Stimulated activated naive B cell treated with anti-CD40 and anti-IgM and Interleukin-4, amounts not matched to agents 10 μg/mL and 1 μg/mL and 100 μg/mL, for 72 hours (primary cell): ENCODE data around the gene CES2.
"Not testable (repeated sequence)": the region's sequence is repeated elsewhere in the genome, so short reads cannot be mapped to it uniquely, and the experiment has no call there.

ENCODE experiments used
- ATAC-seq, 2 donors: fragments of 150-1000 bp; cut with Tn5 transposase; replicated peaks; 2 replicates each; pipeline ENCODE4 v1.10.0; 2021; ENCODE audit warnings: moderate library complexity in 1 of 2
- DNase-seq: peaks from one replicate; pipeline ENCODE4 v3.0.0; 2021
- H3K27ac Mint-ChIP-seq: one replicate; pipeline ENCODE4 v1.8.0; 2022; ENCODE audit warnings: mild to moderate bottlenecking, mixed read lengths
- H3K27me3 Mint-ChIP-seq, 2 donors: one replicate each; pipeline ENCODE4 v1.8.0; 2022; ENCODE audit warnings: mixed read lengths in 2 of 2
- H3K36me3 Mint-ChIP-seq, 2 donors: one replicate each; pipeline ENCODE4 v1.8.0; 2022; ENCODE audit warnings: mixed read lengths in 2 of 2, mild to moderate bottlenecking in 1 of 2
- H3K4me1 Mint-ChIP-seq, 2 donors: one replicate each; pipeline ENCODE4 v1.8.0; 2022; ENCODE audit warnings: mixed read lengths in 2 of 2, mild to moderate bottlenecking in 1 of 2
- H3K4me3 Mint-ChIP-seq, 2 donors: one replicate each; pipeline ENCODE4 v1.8.0; 2022; ENCODE audit warnings: mild to moderate bottlenecking in 2 of 2, mixed read lengths in 2 of 2, moderate library complexity in 1 of 2
- H3K9me3 Mint-ChIP-seq, 2 donors: one replicate each; pipeline ENCODE4 v1.8.0; 2022; ENCODE audit warnings: mixed read lengths in 2 of 2, mild to moderate bottlenecking in 1 of 2

The CES2 gene

GRCh38 chr16:66955363-66956153, 20.2 kb downstream of the CES2 start:
- ATAC-seq, H3K4me3 Mint-ChIP-seq, DNase-seq, H3K4me1 Mint-ChIP-seq, H3K36me3 Mint-ChIP-seq, H3K9me3 Mint-ChIP-seq, H3K27ac Mint-ChIP-seq: not testable (repeated sequence)
- peaks cover 34 to 50% of the 10 kb centered on the region in 2 donors for H3K27me3 Mint-ChIP-seq

GRCh38 chr16:66956154-66956457, 20.8 kb downstream of the CES2 start:
- H3K36me3 Mint-ChIP-seq, ATAC-seq, DNase-seq, H3K4me3 Mint-ChIP-seq, H3K9me3 Mint-ChIP-seq, H3K27ac Mint-ChIP-seq: not testable (repeated sequence)
- Mint-ChIP-seq H3K27me3 (peaks cover 35 to 45% of the 10 kb centered on the region in 2 donors), H3K4me1 (peaks cover 8 to 11% of the 10 kb centered on the region in 2 donors)

- peaks cover 14 to 22% of the 10 kb centered on the region in 2 donors for H3K27me3 Mint-ChIP-seq
- ATAC-seq, result no peak
- H3K4me3 Mint-ChIP-seq, result no peak overlapping the region
- no peak overlapping the region for H3K27ac Mint-ChIP-seq
- no peaks in the 10 kb centered on the region for H3K36me3 Mint-ChIP-seq
- peaks cover 12 to 22% of the 10 kb centered on the region in 2 donors for H3K4me1 Mint-ChIP-seq
- H3K9me3 Mint-ChIP-seq, result no peaks in the 10 kb centered on the region
- no peak for DNase-seq
These were observed 23.8 kb downstream of the CES2 start for GRCh38 chr16:66958857-66959703.

GRCh38 chr16:66959704-66960161, 24.4 kb downstream of the CES2 start:
- ATAC-seq, result no peak
- H3K36me3 Mint-ChIP-seq, result no peaks in the 10 kb centered on the region
- peaks cover 12 to 22% of the 10 kb centered on the region in 2 donors for H3K4me1 Mint-ChIP-seq
- DNase-seq, result no peak
- no peaks in the 10 kb centered on the region for H3K9me3 Mint-ChIP-seq
- H3K27ac Mint-ChIP-seq, result no peak overlapping the region
- H3K4me3 Mint-ChIP-seq, result no peak overlapping the region
- peaks cover 17 to 23% of the 10 kb centered on the region in 2 donors for H3K27me3 Mint-ChIP-seq

GRCh38 chr16:66960270-66960669, 25.0 kb downstream of the CES2 start:
- no peak overlapping the region for H3K4me3 Mint-ChIP-seq
- no peaks in the 10 kb centered on the region for H3K9me3 Mint-ChIP-seq
- no peak overlapping the region for H3K27ac Mint-ChIP-seq
- no peaks in the 10 kb centered on the region for H3K36me3 Mint-ChIP-seq
- no peak for ATAC-seq
- DNase-seq, result no peak
- H3K4me1 Mint-ChIP-seq, result peaks cover 12 to 22% of the 10 kb centered on the region in 2 donors
- H3K27me3 Mint-ChIP-seq, result peaks cover 22 to 28% of the 10 kb centered on the region in 2 donors

GRCh38 chr16:66961065-66961744, 25.9 kb downstream of the CES2 start, which contains the start of gene CES3:
Gene CES3 (plus strand): TSS chr16:66961266. CDS start chr16:66961308, 42 bp downstream.
- peak; percentile 46 for DNase-seq
- Mint-ChIP-seq H3K27me3 (peaks cover 22 to 30% of the 10 kb centered on the region in 2 donors), H3K36me3 (no peaks in the 10 kb centered on the region), H3K9me3 (no peaks in the 10 kb centered on the region), H3K27ac (peak within 1 kb of the TSS; percentile 9), H3K4me1 (peaks cover 12 to 22% of the 10 kb centered on the region in 2 donors), H3K4me3 (peak within 1 kb of the TSS; percentile 49 to 68)
- peak; percentile 91 to 96 for ATAC-seq

- peak overlapping the region in 1 of 2 donors; percentile 49 for H3K4me3 Mint-ChIP-seq
- DNase-seq (no peak), ATAC-seq (peak; percentile 53 to 63)
- H3K9me3 Mint-ChIP-seq, result no peaks in the 10 kb centered on the region
- H3K27ac Mint-ChIP-seq, result peak overlapping the region; percentile 9
- H3K27me3 Mint-ChIP-seq, result peaks cover 22 to 30% of the 10 kb centered on the region in 2 donors
- H3K36me3 Mint-ChIP-seq, result no peaks in the 10 kb centered on the region
- peaks cover 12 to 22% of the 10 kb centered on the region in 2 donors for H3K4me1 Mint-ChIP-seq
These were observed 26.6 kb downstream of the CES2 start for GRCh38 chr16:66961914-66962313.

- peaks cover 14 to 18% of the 10 kb centered on the region in 2 donors for H3K27me3 Mint-ChIP-seq
These were observed 28.7 kb downstream of the CES2 start for GRCh38 chr16:66964049-66964448.

GRCh38 chr16:66968847-66969246, 33.5 kb downstream of the CES2 start:
- no peak for ATAC-seq
- no peaks in the 10 kb centered on the region for H3K9me3 Mint-ChIP-seq
- no peaks in the 10 kb centered on the region for H3K4me1 Mint-ChIP-seq
- no peak overlapping the region for H3K27ac Mint-ChIP-seq
- no peaks in the 10 kb centered on the region for H3K36me3 Mint-ChIP-seq
- H3K4me3 Mint-ChIP-seq, result no peak overlapping the region
- H3K27me3 Mint-ChIP-seq, result peaks cover 9 to 16% of the 10 kb centered on the region in 2 donors
- no peak for DNase-seq

More at GRCh38 chr16:66964049-66964448, 28.7 kb downstream of the CES2 start:
- ATAC-seq (no peak), DNase-seq (no peak)
- Mint-ChIP-seq H3K36me3 (no peaks in the 10 kb centered on the region), H3K9me3 (no peaks in the 10 kb centered on the region), H3K4me1 (peaks cover 9 to 17% of the 10 kb centered on the region in 2 donors), H3K4me3 (no peak overlapping the region), H3K27ac (no peak overlapping the region)

GRCh38 chr16:66970775-66971720, 35.7 kb downstream of the CES2 start:
- H3K27ac Mint-ChIP-seq, result no peak overlapping the region
- no peak for DNase-seq

GRCh38 chr16:66972983-66973382, 37.7 kb downstream of the CES2 start:
- no peaks in the 10 kb centered on the region for H3K36me3 Mint-ChIP-seq

More at GRCh38 chr16:66970775-66971720, 35.7 kb downstream of the CES2 start:
- peaks cover 0 to 9% of the 10 kb centered on the region in 2 donors for H3K27me3 Mint-ChIP-seq
- no peak for ATAC-seq
- peaks cover 2 to 4% of the 10 kb centered on the region in 2 donors for H3K4me1 Mint-ChIP-seq
- no peaks in the 10 kb centered on the region for H3K36me3 Mint-ChIP-seq
- no peaks in the 10 kb centered on the region for H3K9me3 Mint-ChIP-seq
- H3K4me3 Mint-ChIP-seq, result no peak overlapping the region

GRCh38 chr16:66973716-66974115, 38.4 kb downstream of the CES2 start:
- DNase-seq (no peak), ATAC-seq (no peak)
- Mint-ChIP-seq H3K4me3 (no peak overlapping the region), H3K36me3 (no peaks in the 10 kb centered on the region), H3K4me1 (peaks cover 5 to 10% of the 10 kb centered on the region in 2 donors), H3K9me3 (no peaks in the 10 kb centered on the region), H3K27ac (no peak overlapping the region), H3K27me3 (peaks cover 8 to 24% of the 10 kb centered on the region in 2 donors)

More at GRCh38 chr16:66972983-66973382, 37.7 kb downstream of the CES2 start:
- ATAC-seq (no peak), DNase-seq (no peak)
- no peaks in the 10 kb centered on the region for H3K9me3 Mint-ChIP-seq
- H3K27ac Mint-ChIP-seq, result no peak overlapping the region
- peaks cover 5 to 10% of the 10 kb centered on the region in 2 donors for H3K4me1 Mint-ChIP-seq
- H3K27me3 Mint-ChIP-seq, result peaks cover 8 to 24% of the 10 kb centered on the region in 2 donors
- no peak overlapping the region for H3K4me3 Mint-ChIP-seq
